Activated naive CD4-positive, alpha-beta T cell treated with anti-CD3 and anti-CD28 coated beads, Interleukin-2, amount 50 U/mL, for 16 hours (primary cell): ENCODE results near the gene BMAL2.

Experiments used
- DNase-seq: peaks from one replicate; pipeline ENCODE4 v3.0.0-alpha.2; 2020

BMAL2 gene

DNA sequence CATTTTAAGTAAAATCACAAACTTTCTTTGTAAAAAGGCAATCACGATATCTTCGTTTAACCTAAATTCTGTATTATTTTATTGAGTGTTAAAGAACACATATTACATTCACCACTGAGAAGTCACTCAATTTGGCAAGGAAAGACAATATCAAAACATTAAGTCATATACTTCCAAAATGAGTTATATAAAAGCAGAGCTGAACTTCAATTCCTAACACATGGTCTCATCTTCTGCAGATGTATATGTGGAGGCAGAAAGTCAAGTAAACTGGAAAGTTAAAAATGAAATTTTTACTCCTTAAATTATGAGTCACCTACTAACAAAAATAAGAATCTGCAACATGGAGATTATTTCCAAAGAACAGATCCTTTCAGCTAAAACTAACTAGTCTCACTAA, 28.7 kb downstream of the BMAL2 start:
- DNase-seq = no peak

DNA sequence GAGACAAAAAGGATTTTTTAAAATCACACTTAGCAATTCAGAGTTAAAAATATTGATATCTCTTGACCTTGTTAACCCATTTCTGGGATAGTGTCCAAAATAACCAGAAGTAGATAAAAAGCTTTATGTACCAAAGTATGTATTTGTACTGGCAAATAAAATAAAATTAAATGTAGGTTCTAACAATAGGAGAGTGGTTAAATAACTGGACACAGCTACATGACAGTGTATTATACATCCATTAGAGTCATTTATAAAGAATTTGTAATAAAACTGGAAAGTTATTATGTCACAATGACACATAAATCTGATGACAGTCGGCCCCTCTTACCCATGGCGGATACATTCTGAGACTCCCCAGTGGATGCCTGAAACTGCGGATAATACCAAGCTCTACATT, 34.0 kb downstream of the BMAL2 start:
- DNase-seq = no peak

DNA sequence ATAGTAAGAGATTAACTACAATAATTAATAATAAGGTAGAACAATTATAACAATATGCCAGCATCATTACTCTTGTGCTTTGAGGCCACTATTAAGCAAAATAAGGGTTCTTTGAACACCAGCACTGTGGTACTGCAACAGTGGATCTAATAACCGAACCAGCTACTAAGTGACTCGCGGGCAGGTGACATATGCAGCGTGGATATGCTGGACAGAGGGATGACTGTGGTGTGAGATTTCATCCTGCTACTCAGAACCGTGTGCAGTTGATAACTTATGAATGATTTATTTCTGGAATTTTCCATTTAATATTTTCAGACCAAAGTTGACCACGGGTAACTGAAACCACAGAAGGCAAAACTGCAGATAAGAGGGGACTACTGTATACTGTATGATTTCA, 34.4 kb downstream of the BMAL2 start:
- DNase-seq = no peak

DNA sequence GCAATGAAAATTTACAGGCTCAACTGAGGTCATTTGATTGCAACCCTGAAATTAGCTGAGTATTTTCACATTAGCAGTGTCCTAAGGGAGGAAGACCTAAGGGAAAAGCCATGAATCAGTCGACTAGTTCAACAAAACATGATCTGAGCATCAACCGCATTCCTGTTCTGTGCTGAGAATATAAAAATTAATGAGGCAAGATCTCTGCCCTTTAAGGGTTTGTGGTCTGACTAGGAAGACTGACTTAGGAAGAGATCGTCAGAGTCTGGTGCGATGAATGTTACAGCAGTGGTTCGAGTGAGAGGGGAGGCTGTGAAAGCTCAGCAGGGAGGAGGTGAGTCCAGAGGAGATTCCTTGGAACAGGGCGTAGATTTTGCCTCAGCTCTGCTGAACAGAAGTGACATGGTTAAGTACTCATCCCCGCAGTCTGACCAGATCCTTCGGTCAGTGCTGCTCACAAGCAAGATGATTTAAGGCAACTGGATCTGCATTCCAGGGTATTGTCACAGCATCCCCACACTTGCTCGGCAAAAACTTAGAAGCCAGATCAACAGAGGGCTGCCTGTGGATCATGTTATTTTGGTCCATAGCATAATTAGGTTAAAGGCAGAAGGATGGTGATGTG, 49.6 kb downstream of the BMAL2 start:
- DNase-seq = no peak
